ENCODE data around the gene DAZAP2. TPM values are rescaled to one million over a fixed set of nuclear protein-coding genes. Genes with fewer than 3 reads are reported as not detected.
"Not testable (repeated sequence)": the region's sequence is repeated elsewhere in the genome, so short reads cannot be mapped to it uniquely, and the experiment has no call there.

Gene DAZAP2
- total RNA-seq, 2 donors from 2014 or later, result 78.3 to 141 TPM

- H3K4me3 Mint-ChIP-seq, result no peak overlapping the region
- ATAC-seq, result no peak
- H3K27ac Mint-ChIP-seq, result no peak overlapping the region
- no peaks in the 10 kb centered on the region for H3K9me3 Mint-ChIP-seq
- H3K4me1 Mint-ChIP-seq (ENCODE audit: low read depth in 2 of 2), result no peaks in the 10 kb centered on the region
- no peak for DNase-seq (ENCODE audit: low spot score)
- no peaks in the 10 kb centered on the region for H3K27me3 Mint-ChIP-seq
- H3K36me3 Mint-ChIP-seq, result no peaks in the 10 kb centered on the region
Measured at GRCh38 chr12:51224625-51225024, 14.0 kb upstream of the DAZAP2 start.

GRCh38 chr12:51225234-51225633 is 13.4 kb upstream of the DAZAP2 start:
- Mint-ChIP-seq H3K4me3 (no peak overlapping the region), H3K4me1 (ENCODE audit: low read depth in 2 of 2) (no peaks in the 10 kb centered on the region), H3K36me3 (no peaks in the 10 kb centered on the region), H3K27ac (no peak overlapping the region), H3K9me3 (no peaks in the 10 kb centered on the region), H3K27me3 (no peaks in the 10 kb centered on the region)
- ATAC-seq (no peak), DNase-seq (ENCODE audit: low spot score) (no peak)

GRCh38 chr12:51225771-51226170 is 12.9 kb upstream of the DAZAP2 start:
- Mint-ChIP-seq H3K27me3 (no peaks in the 10 kb centered on the region), H3K4me3 (no peak overlapping the region), H3K27ac (no peak overlapping the region), H3K36me3 (no peaks in the 10 kb centered on the region), H3K9me3 (no peaks in the 10 kb centered on the region), H3K4me1 (ENCODE audit: low read depth in 2 of 2) (no peaks in the 10 kb centered on the region)
- ATAC-seq, result no peak
- DNase-seq (ENCODE audit: low spot score), result no peak

GRCh38 chr12:51227112-51227511 is 11.5 kb upstream of the DAZAP2 start:
- not testable (repeated sequence) for H3K27me3 Mint-ChIP-seq; H3K4me1 Mint-ChIP-seq (ENCODE audit: low read depth in 2 of 2); H3K9me3 Mint-ChIP-seq; H3K4me3 Mint-ChIP-seq; H3K36me3 Mint-ChIP-seq; DNase-seq (ENCODE audit: low spot score); ATAC-seq; H3K27ac Mint-ChIP-seq

GRCh38 chr12:51227962-51228361 is 10.7 kb upstream of the DAZAP2 start:
- DNase-seq (ENCODE audit: low spot score) (no peak), ATAC-seq (no peak)
- H3K27me3 Mint-ChIP-seq, result no peaks in the 10 kb centered on the region
- H3K4me3 Mint-ChIP-seq, result no peak overlapping the region
- H3K9me3 Mint-ChIP-seq, result no peaks in the 10 kb centered on the region
- no peak overlapping the region for H3K27ac Mint-ChIP-seq
- no peaks in the 10 kb centered on the region for H3K36me3 Mint-ChIP-seq
- H3K4me1 Mint-ChIP-seq (ENCODE audit: low read depth in 2 of 2), result no peaks in the 10 kb centered on the region

- no peaks in the 10 kb centered on the region for H3K4me1 Mint-ChIP-seq (ENCODE audit: low read depth in 2 of 2)
- H3K36me3 Mint-ChIP-seq, result no peaks in the 10 kb centered on the region
- no peaks in the 10 kb centered on the region for H3K27me3 Mint-ChIP-seq
- ATAC-seq, result no peak
- no peak overlapping the region for H3K4me3 Mint-ChIP-seq
- H3K27ac Mint-ChIP-seq, result no peak overlapping the region
- no peak for DNase-seq (ENCODE audit: low spot score)
- no peaks in the 10 kb centered on the region for H3K9me3 Mint-ChIP-seq
Measured at GRCh38 chr12:51229116-51229809, 9.4 kb upstream of the DAZAP2 start.

GRCh38 chr12:51232642-51233041 is 6.0 kb upstream of the DAZAP2 start:
- Mint-ChIP-seq H3K4me1 (ENCODE audit: low read depth in 2 of 2) (peaks cover 0 to 3% of the 10 kb centered on the region in 2 donors), H3K36me3 (no peaks in the 10 kb centered on the region), H3K4me3 (no peak overlapping the region), H3K27ac (no peak overlapping the region), H3K9me3 (no peaks in the 10 kb centered on the region), H3K27me3 (no peaks in the 10 kb centered on the region)
- no peak for DNase-seq (ENCODE audit: low spot score)
- ATAC-seq, result no peak

GRCh38 chr12:51234530-51234929 is 4.1 kb upstream of the DAZAP2 start:
- Mint-ChIP-seq H3K36me3 (no peaks in the 10 kb centered on the region), H3K27me3 (no peaks in the 10 kb centered on the region), H3K4me1 (ENCODE audit: low read depth in 2 of 2) (peaks cover 8 to 10% of the 10 kb centered on the region in 2 donors), H3K9me3 (no peaks in the 10 kb centered on the region), H3K4me3 (no peak overlapping the region), H3K27ac (no peak overlapping the region)
- ATAC-seq (no peak), DNase-seq (ENCODE audit: low spot score) (no peak)

GRCh38 chr12:51238037-51238509 is 553 bp upstream of the DAZAP2 start:
- H3K27me3 Mint-ChIP-seq, result no peaks in the 10 kb centered on the region
- ATAC-seq, result no peak
- H3K4me3 Mint-ChIP-seq, result peak overlapping the region; percentile 89
- no peaks in the 10 kb centered on the region for H3K9me3 Mint-ChIP-seq
- DNase-seq (ENCODE audit: low spot score), result no peak
- peaks cover 23% of the 10 kb centered on the region for H3K36me3 Mint-ChIP-seq
- H3K4me1 Mint-ChIP-seq (ENCODE audit: low read depth in 2 of 2), result peaks cover 34% of the 10 kb centered on the region in 2 donors
- H3K27ac Mint-ChIP-seq, result peak overlapping the region; percentile 96 to 98

GRCh38 chr12:51240971-51241370 is 2.3 kb downstream of the DAZAP2 start:
- peak overlapping the region; percentile 96 to 98 for H3K27ac Mint-ChIP-seq
- H3K36me3 Mint-ChIP-seq, result peaks cover 24% of the 10 kb centered on the region
- ATAC-seq, result no peak
- peaks cover 42 to 49% of the 10 kb centered on the region in 2 donors for H3K4me1 Mint-ChIP-seq (ENCODE audit: low read depth in 2 of 2)
- H3K9me3 Mint-ChIP-seq, result no peaks in the 10 kb centered on the region
- peak overlapping the region; percentile 89 for H3K4me3 Mint-ChIP-seq
- H3K27me3 Mint-ChIP-seq, result no peaks in the 10 kb centered on the region
- no peak for DNase-seq (ENCODE audit: low spot score)

- no peak for DNase-seq (ENCODE audit: low spot score)
- H3K27me3 Mint-ChIP-seq, result no peaks in the 10 kb centered on the region
- peaks cover 24% of the 10 kb centered on the region for H3K36me3 Mint-ChIP-seq
- ATAC-seq, result no peak
- H3K4me1 Mint-ChIP-seq (ENCODE audit: low read depth in 2 of 2), result peaks cover 53 to 55% of the 10 kb centered on the region in 2 donors
- peak overlapping the region; percentile 22 for H3K4me3 Mint-ChIP-seq
- H3K9me3 Mint-ChIP-seq, result no peaks in the 10 kb centered on the region
- peak overlapping the region in 1 of 2 donors; percentile 36 for H3K27ac Mint-ChIP-seq
Measured at GRCh38 chr12:51242120-51242519, 3.5 kb downstream of the DAZAP2 start.

GRCh38 chr12:51242876-51243275 is 4.2 kb downstream of the DAZAP2 start:
- Mint-ChIP-seq H3K27ac (peak overlapping the region; percentile 26 to 63), H3K4me3 (no peak overlapping the region), H3K27me3 (no peaks in the 10 kb centered on the region), H3K9me3 (no peaks in the 10 kb centered on the region), H3K4me1 (ENCODE audit: low read depth in 2 of 2) (peaks cover 58 to 61% of the 10 kb centered on the region in 2 donors), H3K36me3 (peaks cover 24% of the 10 kb centered on the region)
- ATAC-seq (no peak), DNase-seq (ENCODE audit: low spot score) (no peak)

GRCh38 chr12:51244269-51244668 is 5.6 kb downstream of the DAZAP2 start:
- ATAC-seq (no peak), DNase-seq (ENCODE audit: low spot score) (no peak)
- Mint-ChIP-seq H3K36me3 (peaks cover 24% of the 10 kb centered on the region), H3K4me3 (no peak overlapping the region), H3K27me3 (no peaks in the 10 kb centered on the region), H3K4me1 (ENCODE audit: low read depth in 2 of 2) (peaks cover 58 to 59% of the 10 kb centered on the region in 2 donors), H3K9me3 (no peaks in the 10 kb centered on the region), H3K27ac (peak overlapping the region; percentile 50 to 62)

- H3K9me3 Mint-ChIP-seq, result no peaks in the 10 kb centered on the region
- H3K27me3 Mint-ChIP-seq, result no peaks in the 10 kb centered on the region
- peak overlapping the region; percentile 87 to 93 for H3K27ac Mint-ChIP-seq
- H3K4me3 Mint-ChIP-seq, result peak overlapping the region; percentile 69
- DNase-seq (ENCODE audit: low spot score), result no peak
- H3K36me3 Mint-ChIP-seq, result peaks cover 18% of the 10 kb centered on the region
- H3K4me1 Mint-ChIP-seq (ENCODE audit: low read depth in 2 of 2), result peaks cover 48 to 49% of the 10 kb centered on the region in 2 donors
- peak; percentile 41 to 42 for ATAC-seq
Measured at GRCh38 chr12:51245476-51246253, 7.0 kb downstream of the DAZAP2 start.

Measured in natural killer cell treated with Interleukin-12 subunit alpha and Interleukin-12 subunit beta and Interleukin-15 and Interleukin-18, amount 100 ng/mL, for 72 hours (primary cell).